Stimulated activated CD8-positive, alpha-beta memory T cell treated with anti-CD3 and anti-CD28 coated beads, Interleukin-4, amount 100 ng/mL, for 1 hour (primary cell): Measurements from ENCODE around the gene CYTH3.
"Not testable (repeated sequence)": the region's sequence is repeated elsewhere in the genome, so short reads cannot be mapped to it uniquely, and the experiment has no call there.

ENCODE experiments used
- DNase-seq, 2 donors: peaks; one replicate each; pipeline ENCODE4 v3.0.0-alpha.2; 2020; ENCODE audit warnings: low read depth in 2 of 2, low spot score in 1 of 2

Gene CYTH3

DNA sequence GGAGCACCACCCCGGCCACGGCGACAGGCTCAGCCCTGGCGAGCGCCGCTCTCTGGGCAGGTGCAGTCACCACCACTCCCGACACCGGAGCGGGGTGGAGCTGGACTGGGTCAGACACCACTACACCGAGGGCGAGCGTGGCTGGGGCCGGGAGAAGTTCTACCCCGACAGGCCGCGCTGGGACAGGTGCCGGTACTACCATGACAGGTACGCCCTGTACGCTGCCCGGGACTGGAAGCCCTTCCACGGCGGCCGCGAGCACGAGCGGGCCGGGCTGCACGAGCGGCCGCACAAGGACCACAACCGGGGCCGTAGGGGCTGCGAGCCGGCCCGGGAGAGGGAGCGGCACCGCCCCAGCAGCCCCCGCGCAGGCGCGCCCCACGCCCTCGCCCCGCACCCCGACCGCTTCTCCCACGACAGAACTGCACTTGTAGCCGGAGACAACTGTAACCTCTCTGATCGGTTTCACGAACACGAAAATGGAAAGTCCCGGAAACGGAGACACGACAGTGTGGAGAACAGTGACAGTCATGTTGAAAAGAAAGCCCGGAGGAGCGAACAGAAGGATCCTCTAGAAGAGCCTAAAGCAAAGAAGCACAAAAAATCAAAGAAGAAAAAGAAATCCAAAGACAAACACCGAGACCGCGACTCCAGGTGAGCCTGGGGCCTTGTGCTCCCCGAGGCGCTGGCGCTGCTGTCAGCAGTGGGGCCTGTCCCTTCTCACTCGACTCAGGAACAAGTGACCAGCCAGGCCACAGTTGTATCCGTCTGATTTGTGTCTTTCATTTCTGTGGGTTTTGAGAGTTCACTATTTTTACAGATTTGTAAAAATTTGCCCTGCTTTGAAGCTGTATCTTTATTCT is 117.7 kb downstream of the CYTH3 start:
- DNase-seq: no peak

DNA sequence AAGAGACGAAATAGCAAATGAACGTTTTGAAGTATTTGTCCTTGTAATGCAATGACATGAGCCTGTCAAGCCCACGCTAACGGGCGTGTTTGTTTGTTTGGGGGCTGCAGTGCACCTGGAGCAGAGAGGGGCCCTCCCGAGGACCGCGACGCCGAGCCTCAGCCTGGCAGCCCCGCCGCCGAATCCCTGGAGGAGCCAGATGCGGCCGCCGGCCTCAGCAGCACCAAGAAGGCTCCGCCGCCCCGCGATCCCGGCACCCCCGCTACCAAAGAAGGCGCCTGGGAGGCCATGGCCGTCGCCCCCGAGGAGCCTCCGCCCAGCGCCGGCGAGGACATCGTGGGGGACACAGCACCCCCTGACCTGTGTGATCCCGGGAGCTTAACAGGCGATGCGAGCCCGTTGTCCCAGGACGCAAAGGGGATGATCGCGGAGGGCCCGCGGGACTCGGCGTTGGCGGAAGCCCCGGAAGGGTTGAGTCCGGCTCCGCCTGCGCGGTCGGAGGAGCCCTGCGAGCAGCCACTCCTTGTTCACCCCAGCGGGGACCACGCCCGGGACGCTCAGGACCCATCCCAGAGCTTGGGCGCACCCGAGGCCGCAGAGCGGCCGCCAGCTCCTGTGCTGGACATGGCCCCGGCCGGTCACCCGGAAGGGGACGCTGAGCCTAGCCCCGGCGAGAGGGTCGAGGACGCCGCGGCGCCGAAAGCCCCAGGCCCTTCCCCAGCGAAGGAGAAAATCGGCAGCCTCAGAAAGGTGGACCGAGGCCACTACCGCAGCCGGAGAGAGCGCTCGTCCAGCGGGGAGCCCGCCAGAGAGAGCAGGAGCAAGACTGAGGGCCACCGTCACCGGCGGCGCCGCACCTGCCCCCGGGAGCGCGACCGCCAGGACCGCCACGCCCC is 118.5 kb downstream of the CYTH3 start:
- DNase-seq: no peak

DNA sequence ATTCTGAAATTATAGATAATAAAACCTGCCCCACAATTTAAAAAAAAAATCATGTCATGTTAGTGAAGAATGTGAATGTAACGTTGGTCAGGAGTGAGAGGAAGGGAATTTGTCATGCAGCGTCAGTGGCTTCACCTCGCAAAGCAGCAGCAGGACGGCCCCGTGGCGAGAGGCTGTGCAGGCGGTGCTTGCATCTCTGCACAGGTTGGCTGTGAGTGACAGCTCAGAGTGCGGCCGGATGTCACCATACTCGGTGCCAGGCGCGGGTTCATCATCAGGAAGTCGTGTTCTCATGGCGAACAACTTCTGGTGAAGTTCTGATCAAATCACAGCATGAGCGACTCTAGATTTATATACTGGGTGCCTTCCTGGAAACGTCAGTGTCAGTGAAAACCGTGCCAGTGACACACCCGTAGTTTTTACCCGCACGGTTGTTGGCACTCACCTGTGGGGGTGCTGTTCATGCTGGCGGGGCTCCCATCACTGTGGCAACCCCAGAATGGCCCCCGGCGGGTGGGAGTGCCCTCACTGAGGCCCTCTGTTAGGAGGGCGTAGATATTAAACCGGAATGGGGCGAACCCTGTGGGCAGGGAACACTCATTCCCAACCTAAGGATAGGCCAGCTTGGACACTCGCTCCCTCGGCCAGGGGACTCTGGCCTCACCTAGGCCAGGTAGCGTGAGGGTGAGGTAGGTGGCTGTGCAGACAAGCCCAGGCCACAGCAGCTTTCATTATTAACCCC is 120.3 kb downstream of the CYTH3 start:
- DNase-seq: no peak

DNA sequence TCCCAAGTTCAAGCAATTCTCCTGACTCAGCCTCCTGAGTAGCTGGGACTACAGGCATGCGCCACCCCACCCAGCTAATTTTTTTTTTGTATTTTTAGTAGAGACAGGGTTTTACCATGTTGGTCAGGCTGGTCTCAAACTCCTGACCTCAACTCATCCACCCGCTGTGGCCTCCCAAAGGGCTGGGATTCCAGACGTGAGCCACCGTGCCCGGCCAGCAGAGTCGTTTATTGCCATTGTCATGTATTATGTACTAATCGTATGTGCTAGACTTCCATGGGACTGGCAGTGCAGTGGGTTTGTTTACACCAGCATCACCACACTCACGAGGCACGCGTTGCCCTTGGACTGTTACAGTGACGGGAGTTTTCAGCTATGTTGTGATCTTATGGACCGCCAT is 120.9 kb downstream of the CYTH3 start:
- DNase-seq: not testable (repeated sequence)

DNA sequence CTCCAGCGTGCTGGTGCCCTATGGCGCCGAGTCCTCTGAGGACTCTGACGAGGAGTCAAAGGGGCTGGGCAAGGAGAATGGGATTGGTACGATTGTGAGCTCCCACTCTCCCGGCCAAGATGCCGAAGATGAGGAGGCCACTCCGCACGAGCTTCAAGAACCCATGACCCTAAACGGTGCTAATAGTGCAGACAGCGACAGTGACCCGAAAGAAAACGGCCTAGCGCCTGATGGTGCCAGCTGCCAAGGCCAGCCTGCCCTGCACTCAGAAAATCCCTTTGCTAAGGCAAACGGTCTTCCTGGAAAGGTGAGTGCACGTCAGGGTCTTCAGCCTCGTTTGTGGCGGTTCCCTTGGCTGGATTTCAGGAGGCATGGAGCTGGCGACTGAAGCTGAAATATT is 122.4 kb downstream of the CYTH3 start:
- DNase-seq: no peak

DNA sequence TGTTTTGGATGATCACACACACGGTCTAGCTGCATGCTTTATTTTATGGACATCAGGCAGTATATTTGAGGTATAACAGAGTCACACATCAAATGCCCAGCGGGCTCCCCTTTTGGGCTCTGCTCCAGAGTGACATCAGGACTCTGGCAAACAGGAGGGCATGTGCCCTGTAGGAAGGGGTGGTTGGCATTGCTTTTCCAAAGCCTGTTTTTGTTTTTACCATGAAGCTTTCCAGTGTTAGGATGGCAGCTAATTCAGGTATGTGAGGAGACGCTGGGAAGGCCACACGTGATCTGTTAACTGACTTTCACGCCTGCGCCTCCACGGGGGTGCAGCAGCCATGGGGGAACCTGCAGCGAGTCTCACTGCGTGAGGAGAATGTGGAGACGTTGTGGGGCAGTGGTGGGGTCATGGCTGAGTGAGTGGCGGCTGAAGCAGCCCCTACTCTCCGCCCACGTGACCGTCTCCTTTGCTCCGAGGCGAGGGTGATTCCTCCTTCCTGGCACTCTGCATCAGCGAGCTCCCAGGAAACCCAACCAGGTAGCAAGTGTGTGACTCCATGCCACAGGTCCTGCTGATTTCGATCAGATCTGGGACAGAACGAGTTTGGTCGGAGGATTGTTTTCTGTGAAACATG is 123.6 kb downstream of the CYTH3 start:
- DNase-seq: no peak

DNA sequence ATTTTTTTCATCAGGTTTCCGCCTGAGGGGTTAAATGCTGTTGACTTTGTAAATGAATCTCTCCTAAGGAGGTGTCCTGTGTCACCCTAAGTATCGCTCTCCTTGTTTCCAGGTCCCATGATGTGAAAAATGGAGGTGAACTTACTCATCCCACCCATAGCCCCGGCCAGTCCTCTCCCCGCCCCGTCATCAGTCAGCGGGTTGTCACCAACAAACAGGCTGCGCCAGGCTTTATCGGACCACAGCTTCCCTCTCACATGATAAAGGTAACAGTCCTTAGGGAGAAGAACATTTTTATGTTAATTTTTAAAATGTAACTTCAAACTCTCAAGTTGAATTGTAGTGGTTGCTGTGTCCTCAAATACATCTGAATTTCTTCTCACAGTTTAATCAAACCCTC is 124.8 kb downstream of the CYTH3 start:
- DNase-seq: no peak

DNA sequence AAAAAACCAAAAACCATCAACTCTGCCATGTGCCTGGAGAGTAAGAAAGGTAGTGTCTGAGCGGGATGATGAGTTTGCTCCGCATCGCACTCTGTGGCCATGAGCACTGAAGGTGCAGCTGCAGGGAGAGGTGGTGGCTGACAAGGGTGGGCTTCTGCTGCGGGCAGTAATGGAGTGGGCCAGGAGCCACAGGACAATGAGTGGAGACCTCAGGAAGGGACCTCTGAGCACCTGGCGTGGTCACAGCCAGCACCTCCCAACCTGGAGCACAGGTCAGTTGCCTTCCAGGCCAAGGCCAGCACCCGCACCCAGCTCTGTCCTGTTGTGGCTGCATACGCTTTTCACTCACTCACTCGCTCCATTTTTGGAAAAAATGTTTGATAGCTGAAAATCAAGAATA is 125.8 kb downstream of the CYTH3 start:
- DNase-seq: no peak

DNA sequence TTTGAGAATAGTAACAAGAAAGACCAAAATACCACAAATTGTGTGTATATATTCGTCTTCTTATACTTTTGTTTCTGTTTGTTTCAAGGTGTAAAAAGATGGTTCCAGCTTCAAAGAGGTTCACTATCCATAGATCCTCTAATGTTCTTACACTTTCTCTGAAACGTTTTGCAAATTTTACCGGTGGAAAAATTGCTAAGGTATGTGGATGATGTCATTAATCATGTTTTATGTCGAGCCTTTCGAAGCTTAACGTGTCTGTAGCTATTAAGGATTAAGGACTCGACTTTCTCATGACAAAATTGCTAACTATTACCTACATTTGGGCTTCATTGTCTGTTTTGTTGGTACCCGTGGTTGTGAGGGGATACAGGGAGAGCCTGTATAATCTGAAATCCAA is 128.4 kb downstream of the CYTH3 start:
- DNase-seq: no peak

DNA sequence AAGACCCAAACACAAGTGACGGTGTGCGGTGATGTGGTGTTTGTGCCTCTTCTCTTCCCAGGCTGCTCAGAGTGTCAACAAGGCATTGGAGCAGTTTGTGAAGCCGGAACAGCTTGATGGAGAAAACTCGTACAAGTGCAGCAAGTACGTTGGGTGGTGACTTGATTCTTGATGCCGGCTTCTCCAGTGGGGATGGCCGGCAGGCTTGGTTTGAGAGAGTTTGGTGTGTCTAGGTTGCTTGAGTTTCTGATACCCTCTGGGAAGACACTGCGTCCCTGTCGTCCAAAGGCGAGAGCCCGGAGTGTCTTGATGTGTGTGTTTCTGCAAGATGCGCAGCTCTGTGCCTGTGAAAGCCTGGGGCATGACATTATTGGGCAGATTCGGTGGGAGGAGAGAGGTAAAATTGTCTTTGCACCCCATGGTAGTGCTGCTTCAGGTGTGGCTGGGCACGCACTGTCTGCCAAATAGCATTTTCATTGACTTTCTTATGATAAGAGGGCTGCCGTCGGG is 129.5 kb downstream of the CYTH3 start:
- DNase-seq: no peak

DNA sequence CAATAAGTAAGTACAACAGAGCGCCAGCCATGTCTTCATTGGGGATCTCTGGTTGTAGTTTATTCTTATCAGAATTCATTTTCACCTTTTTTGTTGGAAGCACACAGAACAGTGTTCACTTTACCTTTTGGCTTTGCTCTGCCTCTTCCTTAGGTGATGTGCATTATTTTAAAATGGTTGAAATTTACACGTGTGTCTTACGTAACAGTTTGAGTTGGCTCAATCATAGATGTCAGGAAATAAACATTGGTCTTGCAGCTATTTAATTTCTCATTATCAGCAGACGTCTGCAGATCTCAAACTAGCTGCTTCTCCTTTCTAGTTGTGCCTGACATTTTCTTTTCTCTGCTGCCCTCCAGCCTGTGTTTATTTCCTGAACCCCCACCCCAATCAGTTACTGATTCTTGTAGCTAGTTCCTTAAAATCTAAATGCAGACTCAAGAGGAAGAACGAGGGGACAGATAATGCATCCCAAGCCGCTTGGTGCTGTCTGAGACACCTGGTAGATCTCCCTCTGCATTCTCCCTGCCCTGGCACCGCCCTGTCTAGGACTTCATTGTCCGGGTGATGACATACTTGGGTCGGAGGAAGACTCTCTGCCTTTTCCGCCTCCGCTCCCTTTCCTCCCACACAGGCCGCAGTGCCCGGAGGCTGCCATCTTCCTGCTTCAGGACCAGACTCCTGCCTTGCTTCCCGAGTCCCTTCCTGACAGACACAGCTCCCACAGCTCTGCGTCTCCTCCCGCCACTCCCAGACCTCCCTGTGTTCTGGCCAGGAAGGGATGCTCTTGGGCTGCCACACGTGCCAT is 133.0 kb downstream of the CYTH3 start:
- no peak for DNase-seq

DNA sequence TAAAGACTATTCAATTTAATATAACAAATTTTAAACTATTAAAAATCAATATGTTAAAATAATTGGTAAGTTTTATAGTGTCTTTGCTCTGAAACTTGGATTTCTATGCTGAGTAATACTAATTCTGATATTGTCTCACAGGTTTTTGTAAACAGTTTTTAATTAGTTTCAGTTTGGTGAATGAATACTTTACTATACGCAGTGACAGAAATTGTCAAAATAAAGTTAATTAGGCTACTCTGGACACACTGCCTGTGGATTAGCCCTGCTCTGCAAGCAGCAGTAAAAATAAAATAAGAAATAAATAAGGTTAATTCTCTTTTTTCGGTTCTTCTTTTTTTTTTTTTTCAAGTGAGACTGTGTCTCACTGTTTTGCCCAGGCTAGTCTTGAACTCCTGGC is 135.9 kb downstream of the CYTH3 start:
- DNase-seq: no peak

DNA sequence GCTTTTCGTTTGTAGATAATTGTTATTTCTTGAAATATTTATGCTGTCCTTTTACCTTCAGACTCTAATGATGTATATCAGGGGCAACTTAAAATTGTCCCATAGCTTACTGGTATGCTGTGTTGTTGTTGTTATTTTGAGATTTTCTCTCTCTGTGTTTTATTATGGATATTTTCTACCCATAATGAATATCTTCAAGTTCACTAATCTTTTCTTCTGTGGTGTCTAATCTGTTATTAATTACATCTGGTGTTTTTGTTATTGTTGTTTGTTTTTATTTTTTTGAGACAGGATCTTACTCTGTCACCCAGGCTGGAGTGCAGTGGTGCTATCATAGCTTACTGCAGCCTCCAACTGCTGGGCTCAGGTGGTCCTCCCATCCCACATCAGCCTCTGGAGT is 139.2 kb downstream of the CYTH3 start:
- DNase-seq: no peak

DNA sequence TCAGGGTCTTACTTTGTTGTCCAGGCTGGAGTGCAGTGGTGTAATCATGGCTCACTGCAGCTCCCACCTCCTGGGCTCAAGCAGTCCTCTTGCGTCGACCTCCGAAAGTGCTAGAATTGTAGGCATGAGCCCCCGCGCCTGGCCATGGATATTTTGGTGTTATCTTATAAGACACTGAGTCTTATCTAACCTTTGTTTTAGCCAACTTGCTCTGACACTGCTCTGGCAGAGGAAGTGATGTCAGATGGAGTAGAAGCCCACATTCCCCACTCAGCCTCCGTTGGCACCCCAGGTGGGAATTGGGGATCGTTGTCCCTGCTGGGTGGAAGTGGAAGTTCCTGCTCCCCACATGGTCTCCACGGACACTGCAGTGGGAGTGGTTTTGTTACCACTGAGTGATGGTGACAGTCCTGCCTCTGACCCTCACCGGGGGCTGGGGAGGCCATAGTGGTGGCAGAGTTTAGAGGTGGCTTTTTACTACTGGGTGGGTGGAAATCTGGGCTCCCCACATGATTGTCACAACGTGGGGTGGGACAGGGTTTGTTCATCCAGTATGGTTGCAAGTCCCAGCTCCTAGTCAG is 142.3 kb downstream of the CYTH3 start:
- no peak for DNase-seq

DNA sequence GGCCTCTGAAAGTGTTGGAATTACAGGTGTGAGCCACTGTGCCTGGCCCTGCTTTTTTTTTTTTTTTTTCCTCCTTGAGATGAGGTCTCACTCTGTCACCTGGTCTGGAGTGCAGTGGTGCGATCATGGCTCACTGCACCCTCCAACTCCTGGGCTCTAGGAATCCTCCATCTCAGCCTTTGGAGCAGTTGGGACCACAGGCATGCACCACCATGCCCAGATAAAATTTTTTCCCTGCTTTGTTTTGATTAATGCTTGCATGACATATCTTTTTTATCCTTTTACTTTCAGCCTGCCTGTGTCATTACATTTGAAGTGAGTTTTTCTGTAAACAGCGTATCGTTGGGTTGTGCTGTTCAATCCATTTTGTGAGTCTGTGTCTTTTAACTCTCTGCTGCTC is 144.2 kb downstream of the CYTH3 start:
- no peak for DNase-seq

DNA sequence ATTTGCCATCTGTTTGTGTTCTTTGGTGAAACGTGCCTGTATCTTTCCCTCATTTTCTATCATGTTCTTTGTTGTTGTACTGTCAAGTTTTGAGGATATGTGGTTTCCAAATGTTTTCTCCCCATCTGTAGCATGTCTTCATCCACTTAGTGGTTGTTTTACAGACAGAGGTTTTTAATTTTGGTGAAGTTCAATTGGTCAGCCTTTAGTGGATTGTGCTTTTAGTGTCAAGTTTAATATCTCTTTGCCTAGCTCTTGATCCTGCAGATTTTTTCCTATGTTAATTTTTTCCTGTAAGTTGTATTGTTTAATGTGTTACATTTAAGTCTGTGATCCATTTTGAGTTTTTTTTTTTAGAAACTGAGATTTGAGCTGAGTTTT is 145.3 kb downstream of the CYTH3 start:
- DNase-seq: no peak

DNA sequence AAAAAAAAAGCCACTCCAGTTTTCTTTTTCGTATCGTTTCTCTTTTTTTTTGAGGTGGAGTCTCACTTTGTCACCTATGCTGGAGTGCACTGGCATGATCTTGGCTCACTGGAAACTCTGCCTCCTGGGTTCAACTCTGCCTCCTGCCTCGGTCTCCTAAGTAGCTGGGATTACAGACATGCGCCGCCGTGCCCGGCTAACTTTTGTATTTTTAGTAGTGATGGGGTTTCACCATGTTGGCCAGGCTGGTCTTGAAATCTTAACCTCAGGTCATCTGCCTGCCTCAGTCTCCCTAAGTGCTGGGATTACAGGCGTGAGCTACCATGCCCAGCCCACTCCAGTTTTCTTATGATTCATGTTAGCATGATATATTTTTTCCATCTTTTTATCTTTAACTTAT is 148.6 kb downstream of the CYTH3 start:
- no peak for DNase-seq

DNA sequence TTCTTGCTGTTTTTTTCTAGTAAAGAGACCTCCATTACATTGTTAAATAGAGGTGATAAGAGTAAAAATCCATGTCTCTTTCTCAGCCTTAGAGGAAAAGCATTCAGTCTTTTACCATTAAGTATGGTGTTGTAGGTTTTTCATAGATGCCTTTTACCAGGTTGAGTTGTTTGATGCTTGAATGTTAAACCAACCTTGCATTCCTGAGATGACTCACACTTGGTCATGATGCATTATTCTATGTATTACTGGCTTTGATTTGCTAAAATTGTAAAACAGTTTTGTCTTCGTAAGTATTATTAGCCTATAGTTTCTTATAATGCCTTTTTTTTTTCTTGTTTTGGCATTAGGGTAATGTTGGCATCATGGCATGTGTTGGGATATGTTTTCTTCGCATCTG is 151.3 kb downstream of the CYTH3 start:
- no peak for DNase-seq

DNA sequence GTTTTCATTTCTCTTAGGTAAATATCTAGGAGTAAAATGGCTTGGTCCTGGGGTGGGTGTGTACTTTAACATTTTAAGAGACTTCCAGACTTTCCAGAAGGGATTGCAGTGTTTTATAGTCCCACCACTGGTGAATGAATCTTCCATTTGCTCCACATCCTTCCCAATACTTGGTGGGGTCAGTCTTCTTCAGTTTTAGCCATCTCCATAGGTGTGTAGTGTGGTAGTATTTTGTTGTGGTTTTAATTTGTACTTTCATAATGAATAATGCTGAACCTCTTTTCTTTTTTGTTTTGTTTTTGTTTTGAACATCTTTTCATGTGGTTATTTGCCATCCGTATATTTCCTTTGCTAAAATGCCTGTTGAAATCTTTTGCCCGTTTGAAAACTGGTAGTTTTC is 154.9 kb downstream of the CYTH3 start:
- DNase-seq: no peak

DNA sequence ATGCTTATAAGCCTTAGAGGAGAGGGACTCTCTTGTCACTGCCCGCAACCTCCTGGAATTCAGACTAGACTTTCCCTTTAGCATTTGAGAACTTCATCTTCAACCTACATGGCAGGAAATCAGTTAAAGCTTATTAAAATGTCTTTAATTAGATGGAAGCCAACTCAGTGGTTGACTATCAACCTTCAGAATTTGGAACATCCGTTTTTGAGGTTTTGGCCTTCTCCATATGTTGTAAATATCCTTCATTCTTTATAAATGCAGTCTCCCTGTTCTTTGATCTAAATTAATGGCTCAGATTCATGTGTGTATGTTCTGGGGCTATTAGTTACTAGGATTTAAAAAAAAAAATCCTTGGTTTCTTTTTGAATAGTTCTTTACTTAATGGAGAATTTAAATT is 156.2 kb downstream of the CYTH3 start:
- DNase-seq: no peak
